H1 (cell line): Measurements from ENCODE around the gene TDRD3. TPM values are rescaled to one million over a fixed set of nuclear protein-coding genes. Genes with fewer than 3 reads are reported as not detected.

ENCODE experiments used
- CTCF ChIA-PET: fragments of 300-600 bp; sonication (Branson Sonifier 250); formaldehyde crosslinking; loops from one replicate; lab custom pipeline; 2021; ENCODE audit not compliant: partially characterized antibody; lab: Charles Lee
- POLR2A ChIA-PET: fragments of 300-600 bp; sonication (Branson Sonifier 250); formaldehyde crosslinking; loops from one replicate; lab custom pipeline; 2021; ENCODE audit warnings: inconsistent platforms; ENCODE audit not compliant: partially characterized antibody; lab: Charles Lee
- DNase-seq, 2 experiments: peaks; one replicate each; pipeline versions ENCODE4 v3.0.0 to v3.0.0-alpha.2; 2010 to 2022; ENCODE audit warnings: low spot score in 2 of 2, low read depth in 1 of 2, mixed read lengths in 1 of 2
- FAIRE-seq: peaks from 2 replicates; lab custom pipeline; 2011; peaks lifted over from hg19 to GRCh38; lab: Jason Lieb, UNC
- H2AFZ ChIP-seq: 2 replicates; pipeline ENCODE4 v1.8.1; 2012; ENCODE audit warnings: low read length, inconsistent platforms
- H2AK5ac ChIP-seq: 2 replicates; pipeline ENCODE4 v1.6.1; 2013; ENCODE audit warnings: low read depth, low read length
- H2BK120ac ChIP-seq: replicated peaks from 2 replicates; pipeline ENCODE3; 2013; ENCODE audit warnings: low read depth, low read length, inconsistent platforms
- H2BK12ac ChIP-seq: 2 replicates; pipeline ENCODE4 v1.6.1; 2013; ENCODE audit warnings: low read depth, low read length
- H2BK15ac ChIP-seq: 2 replicates; pipeline ENCODE4 v1.6.1; 2013; ENCODE audit warnings: low read length
- H2BK20ac ChIP-seq: 2 replicates; pipeline ENCODE4 v1.6.1; 2013; ENCODE audit warnings: low read length
- H2BK5ac ChIP-seq: 2 replicates; pipeline ENCODE4 v1.6.1; 2013; ENCODE audit warnings: low read depth, low read length
- H3K14ac ChIP-seq: 2 replicates; pipeline ENCODE4 v1.6.1; 2013; ENCODE audit warnings: inconsistent platforms; ENCODE audit not compliant: insufficient read length
- H3K18ac ChIP-seq: 2 replicates; pipeline ENCODE4 v1.6.1; 2013; ENCODE audit warnings: low read length; ENCODE audit errors: extremely low read depth
- H3K23ac ChIP-seq: 2 replicates; pipeline ENCODE4 v1.6.1; 2013; ENCODE audit warnings: inconsistent platforms; ENCODE audit not compliant: insufficient read length
- H3K23me2 ChIP-seq: 2 replicates; pipeline ENCODE4 v1.6.1; 2013; ENCODE audit warnings: low read depth, low read length
- H3K27ac ChIP-seq: 2 replicates; pipeline ENCODE4 v1.6.1; 2011; ENCODE audit warnings: low read depth, low read length, inconsistent platforms
- H3K27me3 ChIP-seq, 4 experiments: replicated peaks in 1 of 4; 1 replicate in 1 of 4; 2 replicates in 3 of 4; pipeline versions ENCODE4 v1.6.1 to v1.8.1; 2011 to 2013; ENCODE audit warnings: low read length in 3 of 4, mild to moderate bottlenecking in 3 of 4, inconsistent platforms in 2 of 4, mixed read lengths in 2 of 4, moderate library complexity in 1 of 4; ENCODE audit not compliant: control insufficient read depth in 3 of 4, insufficient read depth in 3 of 4; ENCODE audit errors: extremely low read depth in 1 of 4
- H3K36me3 ChIP-seq, 4 experiments: 2 replicates each; pipeline versions ENCODE4 v1.6.1 to v1.8.1; 2011 to 2013; ENCODE audit warnings: mild to moderate bottlenecking in 4 of 4, low read length in 3 of 4, moderate library complexity in 2 of 4, control low read depth in 1 of 4, inconsistent platforms in 1 of 4; ENCODE audit not compliant: insufficient read depth in 4 of 4, control insufficient read depth in 2 of 4
- H3K4ac ChIP-seq: replicated peaks from 2 replicates; pipeline ENCODE3; 2013; ENCODE audit warnings: low read length, low read depth, mixed read lengths, inconsistent platforms; ENCODE audit not compliant: insufficient read length
- H3K4me1 ChIP-seq, 4 experiments: replicated peaks in 1 of 4; 1 replicate in 1 of 4; 2 replicates in 3 of 4; pipeline versions ENCODE4 v1.6.1 to v1.8.1; 2011 to 2013; ENCODE audit warnings: low read length in 3 of 4, inconsistent platforms in 2 of 4, mixed read lengths in 1 of 4; ENCODE audit not compliant: insufficient read depth in 4 of 4, control insufficient read depth in 3 of 4
- H3K4me2 ChIP-seq, 2 experiments: 2 replicates each; pipeline versions ENCODE4 v1.6.1 to v1.8.1; 2011 to 2013; ENCODE audit warnings: low read depth in 2 of 2, low read length in 2 of 2, control low read depth in 1 of 2, inconsistent platforms in 1 of 2, mild to moderate bottlenecking in 1 of 2; ENCODE audit not compliant: insufficient read depth in 1 of 2
- H3K4me3 ChIP-seq, 4 experiments: fragments of 200-600, 300-600 bp in 1 of 4; sonication (generic), shearing (Covaris generic), sonication (Bioruptor Twin) in 1 of 4; 2 replicates each; pipeline versions ENCODE4 v1.5.1 to v1.8.1; 2011 to 2016; ENCODE audit warnings: low read length in 4 of 4, low read depth in 3 of 4, control low read depth in 2 of 4, inconsistent platforms in 2 of 4, mild to moderate bottlenecking in 2 of 4, mixed read lengths in 1 of 4, moderate library complexity in 1 of 4; ENCODE audit not compliant: insufficient read depth in 2 of 4; ENCODE audit errors: extremely low read depth in 1 of 4
- H3K56ac ChIP-seq: replicated peaks from 2 replicates; pipeline ENCODE3; 2013; ENCODE audit warnings: low read depth, mild to moderate bottlenecking, mixed read lengths, low read length, inconsistent platforms; ENCODE audit not compliant: insufficient read length
- H3K79me1 ChIP-seq: 2 replicates; pipeline ENCODE4 v1.6.1; 2013; ENCODE audit warnings: low read depth, low read length, control low read depth
- H3K79me2 ChIP-seq, 2 experiments: 2 replicates each; pipeline versions ENCODE4 v1.6.1 to v1.8.1; 2012 to 2013; ENCODE audit warnings: low read length in 2 of 2, mild to moderate bottlenecking in 2 of 2, inconsistent platforms in 1 of 2; ENCODE audit not compliant: insufficient read depth in 2 of 2, control insufficient read depth in 1 of 2
- H3K9ac ChIP-seq, 4 experiments: replicated peaks in 1 of 4; 1 replicate in 1 of 4; 2 replicates in 3 of 4; pipeline versions ENCODE4 v1.6.1 to v1.8.1; 2011 to 2013; ENCODE audit warnings: low read depth in 3 of 4, low read length in 3 of 4, control low read depth in 2 of 4, mild to moderate bottlenecking in 2 of 4, moderate library complexity in 2 of 4, inconsistent platforms in 1 of 4; ENCODE audit errors: extremely low read depth in 1 of 4
- H3K9me3 ChIP-seq, 2 experiments: 2 replicates each; pipeline versions ENCODE4 v1.6.1 to v1.8.1; 2012 to 2013; ENCODE audit warnings: mild to moderate bottlenecking in 2 of 2, moderate library complexity in 2 of 2, control low read depth in 1 of 2, inconsistent platforms in 1 of 2, low read depth in 1 of 2, low read length in 1 of 2, mixed read lengths in 1 of 2; ENCODE audit not compliant: insufficient read depth in 2 of 2
- H4K20me1 ChIP-seq, 2 experiments: replicated peaks in 1 of 2; 2 replicates each; pipeline versions ENCODE3 to v1.8.1; 2011 to 2013; ENCODE audit warnings: inconsistent platforms in 2 of 2, low read length in 2 of 2, mild to moderate bottlenecking in 1 of 2; ENCODE audit not compliant: insufficient read depth in 2 of 2, control insufficient read depth in 1 of 2
- H4K5ac ChIP-seq: 2 replicates; pipeline ENCODE4 v1.6.1; 2013; ENCODE audit warnings: low read length, low read depth, mixed read lengths, inconsistent platforms; ENCODE audit not compliant: insufficient read length
- H4K8ac ChIP-seq: 2 replicates; pipeline ENCODE4 v1.8.0; 2013; ENCODE audit warnings: mild to moderate bottlenecking, moderate library complexity, low read length, inconsistent platforms; ENCODE audit not compliant: insufficient read depth; ENCODE audit errors: extremely low read depth
- H4K91ac ChIP-seq: replicated peaks from 2 replicates; pipeline ENCODE3; 2013; ENCODE audit warnings: low read length, mixed read lengths, inconsistent platforms; ENCODE audit not compliant: insufficient read length
- CBX5 ChIP-seq: fragments of 300-800, 300-1000 bp; sonication (generic); IDR thresholded peaks from 2 replicates; pipeline ENCODE4 v1.7.1; 2016; ENCODE audit warnings: antibody characterized with exemption, low read length, low read depth
- CEBPB ChIP-seq: IDR thresholded peaks from 2 replicates; pipeline ENCODE4 v1.6.1; 2012; ENCODE audit warnings: low read depth, low read length
- CHD2 ChIP-seq: IDR thresholded peaks from 2 replicates; pipeline ENCODE4 v1.6.1; 2012; ENCODE audit warnings: low read length, improper control_type of control experiment
- EP300 ChIP-seq, 2 experiments: IDR thresholded peaks; 1 replicate in 1 of 2; 2 replicates in 1 of 2; pipeline ENCODE4 v1.6.1; 2011 to 2012; ENCODE audit warnings: low read depth in 2 of 2, low read length in 2 of 2, mild to moderate bottlenecking in 2 of 2, borderline replicate concordance in 1 of 2, inconsistent platforms in 1 of 2, moderate library complexity in 1 of 2
- JUND ChIP-seq: IDR thresholded peaks from 2 replicates; pipeline ENCODE4 v1.6.1; 2011; ENCODE audit warnings: mild to moderate bottlenecking, improper control_type of control experiment, low read length
- RXRA ChIP-seq: IDR thresholded peaks from 2 replicates; pipeline ENCODE4 v1.6.1; 2011; ENCODE audit warnings: low read depth, mild to moderate bottlenecking, low read length, moderate library complexity; ENCODE audit not compliant: insufficient read depth
- SIRT6 ChIP-seq: IDR thresholded peaks from one replicate; pipeline ENCODE4 v1.7.1; 2012; ENCODE audit warnings: low read length, inconsistent platforms
- TCF12 ChIP-seq: IDR thresholded peaks from 2 replicates; pipeline ENCODE4 v1.6.1; 2011; ENCODE audit warnings: low read depth, mild to moderate bottlenecking, low read length
- WGBS, 2 experiments: shearing (Covaris generic) in 1 of 2; methylation state at CpG; one replicate each; pipeline versions ENCODE4 v1.1.6 to v1.1.7; 2013 to 2015; ENCODE audit warnings: low lambda C conversion rate in 2 of 2, mixed read lengths in 2 of 2, inconsistent platforms in 1 of 2, low coverage in 1 of 2, missing lambda C conversion rate in 1 of 2; ENCODE audit not compliant: insufficient replicate concordance in 2 of 2, insufficient coverage in 1 of 2, insufficient read length in 1 of 2; ENCODE audit errors: extremely low coverage in 1 of 2, missing lambda C conversion rate in 1 of 2; 5-methylcytosine and 5-hydroxymethylcytosine counted together
- polyA plus RNA-seq, 7 experiments: library from polyadenylated mRNA; depleted of rRNA in 3 of 7; stranded (reverse) in 5 of 7; unstranded in 2 of 7; fragments of >200 nt in 5 of 7; fragments of 200-250 nt in 2 of 7; gene quantifications; 1 replicate in 5 of 7; 2 replicates in 1 of 7; 4 replicates in 1 of 7; pipeline versions ENCODE4 v1.2.1 to v1.2.3, GENCODE V29; 2011 to 2013; ENCODE audit warnings: missing spikeins in 2 of 7, mixed read lengths in 2 of 7
- total RNA-seq: library from RNA; stranded (reverse); fragmentation: NEBNext Ultra II Directional; extraction: Animal tissue kit (Norgen Biotek cat#: 25700); gene quantifications from 2 replicates; pipeline ENCODE4 v1.2.1, GENCODE V29; 2021

The TDRD3 gene
- total and polyA plus RNA-seq, 2 of the 8 experiments (the other 6 are each of a cell fraction or from before 2014, with no cell fraction given): 2.5 to 14.7 TPM

DNA sequence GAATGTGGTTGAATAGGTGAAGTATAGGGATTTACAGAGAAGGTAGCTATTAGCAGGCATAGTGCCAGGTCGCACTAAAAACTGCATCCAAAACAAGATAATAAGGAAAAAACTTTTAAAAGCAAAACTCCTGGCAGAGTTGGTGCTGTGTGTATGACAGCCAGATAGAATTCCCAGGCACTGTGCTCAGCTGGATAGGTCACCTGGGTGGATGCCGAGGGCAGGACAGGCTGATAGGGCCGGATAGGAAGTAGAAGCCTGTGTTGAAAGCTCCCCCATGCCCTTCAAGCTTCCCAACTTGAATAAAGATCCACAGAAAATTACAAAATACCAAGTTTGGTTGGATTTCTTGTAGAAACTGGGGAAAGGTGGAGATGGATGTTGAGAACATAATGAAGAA lies 48.9 kb upstream of the TDRD3 start:
- no peaks in the 10 kb centered on the region for H4K20me1 ChIP-seq
- H3K23ac ChIP-seq: no peak overlapping the region
- FAIRE-seq (no peak), DNase-seq (no peak)
- H2BK12ac ChIP-seq: no peak overlapping the region
- no peak overlapping the region for H3K14ac ChIP-seq
- no peak overlapping the region for H4K5ac ChIP-seq
- no peak overlapping the region for H3K4me3 ChIP-seq
- H2BK15ac ChIP-seq: no peak overlapping the region
- H3K4me2 ChIP-seq: no peak overlapping the region
- no peak overlapping the region for H3K4ac ChIP-seq
- H2BK5ac ChIP-seq: no peak overlapping the region
- H2AK5ac ChIP-seq: no peak overlapping the region
- H3K18ac ChIP-seq: no peak overlapping the region
- H4K91ac ChIP-seq: no peak overlapping the region
- H3K23me2 ChIP-seq: no peaks in the 10 kb centered on the region; the same call in 1 of the 2 replicates
- CTCF ChIA-PET: interaction anchor here (0.7 to 1.5 kb wide), 4 partner anchors 19 to 662 kb away, joined by 3 to 7 read pairs (median 4); no protein-coding TSS in a partner anchor
- H3K27ac ChIP-seq: no peak overlapping the region
- 74% methylated on average over 3 of the region's 3 CpGs; no CpG with 5 or more reads in 1 of the 2 experiments for WGBS, 2 experiments
- no peaks in the 10 kb centered on the region for H3K9me3 ChIP-seq
- H3K79me1 ChIP-seq: no peaks in the 10 kb centered on the region
- H2BK120ac ChIP-seq: no peak overlapping the region
- TF ChIP-seq CBX5 (no peak), TCF12 (no peak), CEBPB (no peak), EP300 (IDR thresholded peaks at IDR 0.05; ENCODE audit: borderline replicate concordance in 1 of 2, low read depth in 2 of 2, low read length in 2 of 2) (no peak), RXRA (no peak), SIRT6 (no peak), CHD2 (no peak), JUND (no peak)
- H3K36me3 ChIP-seq: no peaks in the 10 kb centered on the region
- no peak overlapping the region for H3K9ac ChIP-seq
- H2AFZ ChIP-seq: peak overlapping the region; percentile 54; the same call in 1 of the 2 replicates
- no peaks in the 10 kb centered on the region for H3K79me2 ChIP-seq
- no peaks in the 10 kb centered on the region for H3K4me1 ChIP-seq
- no peaks in the 10 kb centered on the region for H3K27me3 ChIP-seq
- H4K8ac ChIP-seq: no peak overlapping the region
- H3K56ac ChIP-seq: no peak overlapping the region
- H2BK20ac ChIP-seq: no peak overlapping the region
- POLR2A ChIA-PET: no interaction called here
